K562 (cell line): Measurements from ENCODE around the gene NT5C1A. TPM values are rescaled to one million over a fixed set of nuclear protein-coding genes. Genes with fewer than 3 reads are reported as not detected.
A peak's percentile ranks its signal among the peaks of the same experiment; 100 is the strongest.

Source experiments
- ATF7 ChIP-seq: fragments of 450-650 bp; IDR thresholded peaks from 2 replicates; pipeline ENCODE4 v1.7.1; 2014; ENCODE audit warnings: mild to moderate bottlenecking, moderate library complexity
- CC2D1A ChIP-seq: fragments of 450-650 bp; IDR thresholded peaks from 2 replicates; pipeline ENCODE4 v1.6.1; 2017; ENCODE audit warnings: mild to moderate bottlenecking
- CCNT2 ChIP-seq: IDR thresholded peaks from 2 replicates; pipeline ENCODE4 v1.6.1; 2011; ENCODE audit warnings: borderline replicate concordance, low read depth, mild to moderate bottlenecking, moderate library complexity, mixed read lengths, low read length; ENCODE audit not compliant: insufficient read length; ENCODE audit errors: extremely low read depth
- EHMT2 ChIP-seq: fragments of 450-650 bp; IDR thresholded peaks from 2 replicates; pipeline ENCODE4 v1.6.1; 2018; ENCODE audit warnings: antibody characterized with exemption
- ETV5 ChIP-seq: sonication (generic); formaldehyde crosslinking; IDR thresholded peaks from 2 replicates; pipeline ENCODE4 v1.4.0; 2020; ENCODE audit warnings: low read depth, mild to moderate bottlenecking, missing genetic modification reagents
- FOXK2 ChIP-seq, 2 experiments: fragments of 450-650 bp; IDR thresholded peaks in 1 of 2; conservative IDR thresholded peaks in 1 of 2; 2 replicates each; pipeline ENCODE4 v1.6.1; 2016; ENCODE audit warnings: low read depth in 2 of 2, mild to moderate bottlenecking in 1 of 2
- FOXM1 ChIP-seq, 2 experiments: fragments of 450-650 bp in 1 of 2; sonication (generic) in 1 of 2; formaldehyde crosslinking in 1 of 2; IDR thresholded peaks; 2 replicates each; pipeline versions ENCODE4 v1.6.1 to v1.9.0; 2017 to 2022; ENCODE audit warnings: low read depth in 2 of 2, mild to moderate bottlenecking in 2 of 2, missing genetic modification reagents in 1 of 2, moderate library complexity in 1 of 2
- GATA2 ChIP-seq: sonication (generic); formaldehyde crosslinking; IDR thresholded peaks from 2 replicates; pipeline ENCODE4 v1.4.0; 2020; ENCODE audit warnings: mild to moderate bottlenecking, missing genetic modification reagents
- GTF2E2 ChIP-seq: fragments of 200-800 bp; sonication (Bioruptor generic); IDR thresholded peaks from 2 replicates; pipeline ENCODE4 v1.6.1; 2016; ENCODE audit warnings: missing genetic modification characterization, missing compliant biosample characterization
- HDAC2 ChIP-seq: fragments of 450-650 bp; IDR thresholded peaks from 2 replicates; pipeline ENCODE4 v1.6.1; 2016; ENCODE audit warnings: mild to moderate bottlenecking
- HLTF ChIP-seq: fragments of 450-650 bp; IDR thresholded peaks from 2 replicates; pipeline ENCODE4 v1.6.1; 2016
- MEIS2 ChIP-seq: fragments of 450-650 bp; IDR thresholded peaks from 2 replicates; pipeline ENCODE4 v1.6.1; 2014; ENCODE audit warnings: mild to moderate bottlenecking; ENCODE audit not compliant: partially characterized antibody
- MYNN ChIP-seq, 2 experiments: sonication (generic); formaldehyde crosslinking in 1 of 2; IDR thresholded peaks; 2 replicates each; pipeline versions ENCODE4 v1.5.0 to v1.6.1; 2016 to 2020; ENCODE audit warnings: antibody characterized with exemption in 1 of 2, missing genetic modification reagents in 1 of 2
- NFIC ChIP-seq: fragments of 450-650 bp; IDR thresholded peaks from 2 replicates; pipeline ENCODE4 v1.6.1; 2017; ENCODE audit warnings: mild to moderate bottlenecking, inconsistent platforms
- PHF21A ChIP-seq: fragments of 450-650 bp; IDR thresholded peaks from 2 replicates; pipeline ENCODE4 v1.6.1; 2017; ENCODE audit warnings: low read depth, borderline replicate concordance
- PML ChIP-seq: IDR thresholded peaks from 2 replicates; pipeline ENCODE4 v1.6.1; 2012; ENCODE audit warnings: low read length, inconsistent platforms
- RBBP5 ChIP-seq: fragments of 200-600 bp; sonication (generic); IDR thresholded peaks from 2 replicates; pipeline ENCODE4 v1.6.1; 2012; ENCODE audit warnings: borderline replicate concordance, mild to moderate bottlenecking, low read length, control low read depth, inconsistent platforms; ENCODE audit not compliant: insufficient read depth, poor library complexity, severe bottlenecking
- TEAD1 ChIP-seq, 2 experiments: fragments of 450-650 bp in 1 of 2; sonication (generic) in 1 of 2; formaldehyde crosslinking; IDR thresholded peaks; 2 replicates each; pipeline versions ENCODE4 v1.4.0 to v1.8.0; 2020 to 2022; ENCODE audit warnings: mild to moderate bottlenecking in 2 of 2, missing genetic modification reagents in 1 of 2
- ZFX ChIP-seq: sonication (generic); formaldehyde crosslinking; IDR thresholded peaks from 2 replicates; pipeline ENCODE4 v1.8.0; 2022; ENCODE audit warnings: mild to moderate bottlenecking, missing genetic modification reagents, moderate library complexity
- ZSCAN32 ChIP-seq: fragments of 450-650 bp; formaldehyde crosslinking; IDR thresholded peaks from 2 replicates; pipeline ENCODE4 v1.4.0; 2020; ENCODE audit warnings: mild to moderate bottlenecking, moderate library complexity
- polyA plus RNA-seq, 8 experiments: library from polyadenylated mRNA; depleted of rRNA in 4 of 8; stranded (reverse) in 5 of 8; unstranded in 3 of 8; fragments of >200 nt; fragmentation: Nextera tagmentation in 2 of 8; fragmentation: Illumina TruSeq in 1 of 8; extraction: Ambion mirVana in 2 of 8; extraction: Trizol in 1 of 8; gene quantifications; 2 replicates each; pipeline versions ENCODE4 v1.2.1 to v1.2.3, GENCODE V29; 2011 to 2014; ENCODE audit warnings: inconsistent platforms in 1 of 8, missing spikeins in 1 of 8
- total RNA-seq, 7 experiments: library from RNA; depleted of rRNA in 6 of 7; stranded (reverse); fragments of >200 nt in 6 of 7; fragmentation: Illumina TruSeq in 2 of 7; extraction: Trizol in 2 of 7; gene quantifications; 2 replicates each; pipeline versions ENCODE4 v1.2.1 to v1.2.3, GENCODE V29; 2011 to 2021; ENCODE audit warnings: low replicate concordance in 1 of 7
- TF ChIP-seq, protein P1 (sequence below), 2 experiments: fragments of 450-650 bp in 1 of 2; IDR thresholded peaks; 2 replicates each; pipeline ENCODE4 v1.6.1; 2011 to 2017; ENCODE audit warnings: low read depth in 2 of 2, antibody characterized with exemption in 1 of 2, borderline replicate concordance in 1 of 2, low read length in 1 of 2, mild to moderate bottlenecking in 1 of 2, mixed read lengths in 1 of 2; ENCODE audit not compliant: control insufficient read depth in 1 of 2
- TF ChIP-seq, protein P2 (sequence below), 2 experiments: fragments of 450-650 bp in 1 of 2; sonication (generic) in 1 of 2; formaldehyde crosslinking; conservative IDR thresholded peaks; 2 replicates each; pipeline versions ENCODE4 v1.4.0 to v1.8.1; 2020 to 2022; ENCODE audit warnings: mild to moderate bottlenecking in 1 of 2, missing genetic modification reagents in 1 of 2

Gene NT5C1A
- total and polyA plus RNA-seq, 9 of the 15 experiments (the other 6 are each of a cell fraction or from before 2014, with no cell fraction given) = not detected

DNA sequence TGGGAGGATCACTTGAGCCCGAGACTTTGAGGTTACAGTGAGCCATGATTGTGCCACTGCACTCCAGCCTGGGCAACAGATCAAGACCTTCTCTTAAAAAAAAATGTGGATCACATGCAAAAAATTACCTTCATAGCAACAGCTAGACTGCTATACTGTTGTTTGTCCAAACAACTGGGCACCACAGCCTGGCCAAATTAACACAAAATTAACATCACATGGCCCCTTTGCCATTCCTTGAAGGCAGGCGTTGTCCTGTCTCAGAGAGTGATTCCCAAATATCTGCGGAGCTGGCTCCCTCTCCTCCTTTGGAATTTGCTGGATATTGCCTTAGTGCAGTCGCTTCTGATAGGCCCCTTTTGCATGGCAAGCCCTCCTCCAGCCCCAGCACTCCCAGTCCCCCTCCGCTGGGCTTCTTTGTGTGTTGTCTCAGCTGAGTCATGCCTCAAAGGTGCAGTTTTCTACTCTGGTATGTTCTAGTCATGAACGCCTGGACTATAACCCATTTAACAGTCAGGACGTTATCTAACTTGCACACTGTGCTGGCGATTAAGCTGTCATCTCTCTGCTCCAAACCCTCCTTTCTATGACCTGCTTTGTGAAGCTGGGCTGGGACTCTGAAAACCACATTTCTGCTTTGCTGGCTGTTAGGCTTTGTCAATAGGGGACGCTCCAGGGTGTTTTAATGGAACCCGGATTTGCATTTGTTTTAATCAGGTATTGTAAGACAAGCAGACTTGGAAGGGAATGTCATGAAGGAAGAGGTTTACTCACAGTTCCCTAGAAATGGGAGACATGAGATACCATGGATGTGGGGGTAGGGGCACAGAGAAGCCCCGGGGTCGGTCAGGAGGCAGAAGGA lies 39.4 kb upstream of the NT5C1A start (continued):
- peak; percentile 84 for TF ChIP-seq FOXM1 (IDR thresholded peaks at IDR 0.05; ENCODE audit: low read depth)
- TF ChIP-seq FOXM1 (CRISPR knock-in tag; IDR thresholded peaks at IDR 0.05; ENCODE audit: low read depth) = no peak
- 0 out of 2 replicates have a peak, but pooled peaks have one; percentile 60 for TF ChIP-seq MYNN (IDR thresholded peaks at IDR 0.05)
- TF ChIP-seq MYNN (CRISPR knock-in tag; IDR thresholded peaks at IDR 0.05) = no peak
- TF ChIP-seq ATF7 = peak; percentile 84
- TF ChIP-seq PML = peak; percentile 89
- peak; percentile 95 for TF ChIP-seq HDAC2
- peak; percentile 94 for TF ChIP-seq GATA2
- 0 out of 2 replicates have a peak, but pooled peaks have one; percentile 80 for TF ChIP-seq HLTF
- TF ChIP-seq, protein P1, sequence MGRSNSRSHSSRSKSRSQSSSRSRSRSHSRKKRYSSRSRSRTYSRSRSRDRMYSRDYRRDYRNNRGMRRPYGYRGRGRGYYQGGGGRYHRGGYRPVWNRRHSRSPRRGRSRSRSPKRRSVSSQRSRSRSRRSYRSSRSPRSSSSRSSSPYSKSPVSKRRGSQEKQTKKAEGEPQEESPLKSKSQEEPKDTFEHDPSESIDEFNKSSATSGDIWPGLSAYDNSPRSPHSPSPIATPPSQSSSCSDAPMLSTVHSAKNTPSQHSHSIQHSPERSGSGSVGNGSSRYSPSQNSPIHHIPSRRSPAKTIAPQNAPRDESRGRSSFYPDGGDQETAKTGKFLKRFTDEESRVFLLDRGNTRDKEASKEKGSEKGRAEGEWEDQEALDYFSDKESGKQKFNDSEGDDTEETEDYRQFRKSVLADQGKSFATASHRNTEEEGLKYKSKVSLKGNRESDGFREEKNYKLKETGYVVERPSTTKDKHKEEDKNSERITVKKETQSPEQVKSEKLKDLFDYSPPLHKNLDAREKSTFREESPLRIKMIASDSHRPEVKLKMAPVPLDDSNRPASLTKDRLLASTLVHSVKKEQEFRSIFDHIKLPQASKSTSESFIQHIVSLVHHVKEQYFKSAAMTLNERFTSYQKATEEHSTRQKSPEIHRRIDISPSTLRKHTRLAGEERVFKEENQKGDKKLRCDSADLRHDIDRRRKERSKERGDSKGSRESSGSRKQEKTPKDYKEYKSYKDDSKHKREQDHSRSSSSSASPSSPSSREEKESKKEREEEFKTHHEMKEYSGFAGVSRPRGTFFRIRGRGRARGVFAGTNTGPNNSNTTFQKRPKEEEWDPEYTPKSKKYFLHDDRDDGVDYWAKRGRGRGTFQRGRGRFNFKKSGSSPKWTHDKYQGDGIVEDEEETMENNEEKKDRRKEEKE (IDR thresholded peaks at IDR 0.05; ENCODE audit: borderline replicate concordance in 1 of 2, control insufficient read depth in 1 of 2, low read depth in 2 of 2, low read length in 1 of 2) = peak in 1 of 2 experiments; percentile 86; a peak in 1 of 4 replicates
- TF ChIP-seq CCNT2 = peak; percentile 53
- peak; percentile 49 for TF ChIP-seq RBBP5
- TF ChIP-seq CC2D1A = peak; percentile 79; the same call in 1 of the 2 replicates
- TF ChIP-seq EHMT2 = peak; percentile 84; the same call in 1 of the 2 replicates
- peak; percentile 31; the same call in 1 of the 2 replicates for TF ChIP-seq ETV5 (CRISPR knock-in tag)
- peak in 1 of 2 experiments; percentile 86; a peak in 1 of 4 replicates for TF ChIP-seq TEAD1 (CRISPR knock-in tag; IDR thresholded peaks at IDR 0.05)
- TF ChIP-seq FOXK2 (conservative IDR thresholded peaks at IDR 0.05 in 1 of 2, IDR thresholded peaks at IDR 0.05 in 1 of 2; ENCODE audit: low read depth in 2 of 2) = peak; percentile 79 to 80; a peak in 3 of 4 replicates
- TF ChIP-seq MEIS2 = peak; percentile 99
- peak; percentile 83; the same call in 1 of the 2 replicates for TF ChIP-seq PHF21A
- TF ChIP-seq, protein P2, sequence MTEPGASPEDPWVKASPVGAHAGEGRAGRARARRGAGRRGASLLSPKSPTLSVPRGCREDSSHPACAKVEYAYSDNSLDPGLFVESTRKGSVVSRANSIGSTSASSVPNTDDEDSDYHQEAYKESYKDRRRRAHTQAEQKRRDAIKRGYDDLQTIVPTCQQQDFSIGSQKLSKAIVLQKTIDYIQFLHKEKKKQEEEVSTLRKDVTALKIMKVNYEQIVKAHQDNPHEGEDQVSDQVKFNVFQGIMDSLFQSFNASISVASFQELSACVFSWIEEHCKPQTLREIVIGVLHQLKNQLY (CRISPR knock-in tag; conservative IDR thresholded peaks at IDR 0.05) = no peak
- TF ChIP-seq GTF2E2 (tag) = no peak; the same call in 1 of the 2 replicates
- peak; percentile 28; the same call in 1 of the 2 replicates for TF ChIP-seq ZFX (CRISPR knock-in tag)
- peak; percentile 81 for TF ChIP-seq NFIC
- no peak for TF ChIP-seq ZSCAN32 (CRISPR knock-in tag)
